Stimulated activated CD8-positive, alpha-beta memory T cell treated with anti-CD3 and anti-CD28 coated beads, Interleukin-4, amount 100 ng/mL, for 4 hours (primary cell): ENCODE measurements around the gene EFNB2.

Source experiments
- DNase-seq, 2 donors: peaks; one replicate each; pipeline ENCODE4 v3.0.0-alpha.2; 2020; ENCODE audit warnings: low read depth in 2 of 2, low spot score in 1 of 2

Gene EFNB2

GRCh38 chr13:106487129-106487528, 48.3 kb downstream of the EFNB2 start:
- DNase-seq = no peak

DNA sequence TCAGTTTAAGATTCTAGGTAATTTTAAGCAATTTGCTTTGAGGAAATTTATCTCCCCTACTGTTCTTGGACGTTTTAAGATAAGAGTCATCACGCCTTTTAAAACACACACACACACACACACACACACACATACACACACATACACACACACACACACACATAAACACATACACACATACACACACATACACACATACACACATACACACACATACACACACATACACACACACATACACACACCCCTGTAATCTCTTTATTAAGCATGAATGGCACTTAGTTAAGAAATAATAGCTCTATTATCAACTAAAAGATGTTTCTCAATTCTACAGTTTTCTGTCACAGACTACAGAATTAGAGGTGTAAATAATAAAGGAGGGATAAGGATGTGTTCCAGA, 49.2 kb downstream of the EFNB2 start:
- no peak for DNase-seq

DNA sequence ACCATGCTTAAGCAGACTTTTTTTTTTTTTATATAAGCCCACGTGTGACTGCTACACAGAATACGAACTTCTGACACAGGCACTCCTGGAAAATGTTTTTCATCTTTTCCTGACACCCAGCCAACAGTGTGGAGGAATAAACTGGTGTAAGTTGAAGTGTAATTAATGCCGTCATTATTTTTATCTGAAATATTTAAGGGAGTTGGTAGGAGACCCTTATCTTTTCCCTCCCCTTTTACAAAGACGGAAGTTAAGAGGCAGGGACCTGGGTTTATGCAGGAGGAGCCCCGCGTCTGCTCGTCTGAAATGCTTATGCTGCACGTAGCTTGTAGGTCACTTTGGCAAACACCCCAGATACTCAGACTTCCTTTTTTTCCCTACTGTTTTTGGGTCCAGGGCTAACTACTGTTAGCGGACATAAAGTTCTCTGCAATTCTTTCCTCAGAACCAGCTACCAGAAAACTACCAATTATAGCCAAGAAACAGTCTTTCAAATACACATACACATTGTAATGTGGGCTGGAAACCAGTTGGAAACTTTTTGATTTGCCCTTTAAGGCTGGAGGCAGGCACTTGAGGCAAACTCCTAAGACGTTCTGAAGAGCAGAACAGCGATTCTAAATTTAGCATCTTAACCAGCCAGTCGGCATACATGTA, 50.8 kb downstream of the EFNB2 start:
- DNase-seq = no peak

DNA sequence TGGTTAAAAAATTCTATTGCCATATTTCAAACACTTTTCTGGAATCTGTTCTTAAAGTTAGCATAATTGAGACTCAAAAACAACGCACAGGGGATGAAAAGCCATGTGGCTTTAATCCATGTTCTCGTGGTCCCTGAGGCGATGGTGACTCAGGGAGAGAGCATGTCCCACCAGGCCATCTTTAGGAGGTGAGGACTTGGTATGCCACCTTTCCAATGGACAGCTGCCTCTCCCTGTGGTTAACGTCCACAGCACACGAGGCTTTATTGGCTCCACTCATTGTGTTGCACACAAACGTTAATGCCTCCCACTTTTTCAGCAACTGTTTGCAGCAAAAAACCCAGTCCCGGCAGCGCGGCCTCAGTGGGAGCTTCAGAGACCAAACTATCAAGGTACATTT, 51.4 kb downstream of the EFNB2 start:
- no peak for DNase-seq

DNA sequence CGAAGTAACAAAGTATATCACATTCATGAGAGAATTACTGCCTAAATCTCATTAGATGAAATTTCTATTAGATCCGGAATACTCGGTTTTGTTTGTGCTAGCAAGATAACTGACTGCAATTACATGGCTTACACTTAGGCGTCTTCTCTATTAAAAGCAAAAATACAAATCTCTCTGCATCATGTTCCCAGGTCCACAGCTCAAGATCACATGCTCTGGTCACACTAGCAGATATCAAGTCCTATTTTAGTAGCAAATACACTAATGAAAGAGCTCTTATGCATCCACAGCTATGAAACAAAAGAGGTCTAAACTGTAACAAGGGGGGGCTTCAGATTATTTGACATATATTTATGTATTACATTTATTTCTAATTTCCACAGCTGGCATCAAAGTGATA, 53.5 kb downstream of the EFNB2 start:
- DNase-seq = no peak

DNA sequence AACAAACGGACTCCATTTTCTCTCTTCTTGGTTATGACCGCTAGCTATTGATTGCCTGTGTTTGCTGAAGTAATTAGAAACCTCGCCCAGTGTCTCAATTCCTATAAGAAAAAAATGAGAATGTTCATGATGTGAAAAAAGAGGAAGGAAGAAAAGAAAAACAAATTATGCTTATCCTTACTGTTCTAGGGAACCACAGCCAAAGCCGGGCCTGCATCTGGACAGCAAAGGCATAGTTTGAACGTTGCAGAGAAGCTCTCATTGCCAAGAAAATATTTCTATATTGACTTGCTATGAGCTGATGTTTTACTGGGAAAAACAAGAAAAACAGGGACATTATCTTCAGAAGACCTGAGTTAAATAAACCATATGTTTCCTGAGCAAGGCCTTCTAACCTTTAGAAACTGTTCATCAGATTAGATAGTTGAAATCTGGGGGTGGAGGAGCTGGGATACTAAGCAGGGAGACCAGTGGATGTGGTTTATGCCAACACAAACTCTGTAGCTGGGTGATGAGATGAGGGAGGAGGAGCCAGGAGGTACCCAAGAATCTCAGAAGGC, 55.0 kb downstream of the EFNB2 start:
- no peak for DNase-seq

DNA sequence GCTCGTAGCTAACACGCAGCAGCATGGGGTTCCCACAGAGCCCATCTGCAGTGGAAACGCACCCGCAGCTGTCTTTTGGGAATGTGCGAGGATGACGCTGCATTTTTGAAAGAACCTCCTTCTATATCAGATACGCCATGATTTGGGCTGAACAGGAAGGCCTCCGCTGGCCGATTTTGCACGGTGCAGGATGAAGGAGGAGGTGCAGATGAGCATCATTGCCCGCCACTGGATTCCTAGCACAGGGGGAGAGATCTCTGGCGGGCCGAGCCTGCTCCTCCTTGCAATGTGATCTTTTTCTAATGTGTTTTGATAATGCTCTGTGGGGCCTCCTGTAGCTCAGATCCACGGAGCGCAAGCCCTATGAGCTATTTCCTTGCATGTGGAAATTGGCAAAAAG, 55.5 kb downstream of the EFNB2 start:
- no peak for DNase-seq

DNA sequence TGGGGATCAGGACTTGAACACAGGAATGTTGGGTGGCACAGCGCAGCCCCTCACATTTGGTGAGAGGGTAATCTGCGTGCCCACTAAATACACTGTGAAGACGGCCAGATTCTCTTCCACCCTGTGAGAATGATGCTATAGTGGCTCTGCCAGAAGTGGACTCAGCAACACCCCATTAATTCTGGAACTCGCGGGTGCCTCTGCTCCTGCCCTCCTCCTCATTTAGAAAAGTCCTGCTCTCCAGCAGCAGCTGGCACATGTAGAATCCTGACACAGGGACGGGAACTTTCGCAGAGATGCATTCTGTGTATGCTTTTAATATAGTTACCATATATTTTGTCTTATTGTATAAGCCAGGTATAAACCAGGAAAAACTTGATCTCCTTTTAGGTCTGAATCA, 57.3 kb downstream of the EFNB2 start:
- DNase-seq = no peak

DNA sequence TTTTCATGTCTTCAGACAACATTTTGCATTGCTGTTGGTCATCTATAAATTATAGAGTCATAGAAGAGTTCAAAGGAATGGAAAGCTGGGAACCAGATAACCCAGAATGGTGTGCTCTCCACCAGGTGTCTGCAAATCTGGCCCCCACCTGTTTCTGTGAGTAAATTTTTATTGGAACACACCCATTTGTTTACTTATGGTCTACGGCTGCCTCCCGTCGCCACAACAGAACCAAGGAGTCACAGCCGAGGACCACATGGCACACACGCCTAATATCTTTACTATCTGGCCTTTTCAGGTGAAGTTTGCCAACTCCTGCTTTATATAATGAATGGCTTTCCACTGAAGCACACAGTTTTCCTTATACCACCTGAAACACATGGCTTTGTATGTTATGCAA, 58.2 kb downstream of the EFNB2 start:
- no peak for DNase-seq

- DNase-seq = no peak
Measured at GRCh38 chr13:106475852-106476251, 59.6 kb downstream of the EFNB2 start.

GRCh38 chr13:106474912-106475311, 60.5 kb downstream of the EFNB2 start:
- no peak for DNase-seq

GRCh38 chr13:106473154-106473553, 62.3 kb downstream of the EFNB2 start:
- DNase-seq = no peak

DNA sequence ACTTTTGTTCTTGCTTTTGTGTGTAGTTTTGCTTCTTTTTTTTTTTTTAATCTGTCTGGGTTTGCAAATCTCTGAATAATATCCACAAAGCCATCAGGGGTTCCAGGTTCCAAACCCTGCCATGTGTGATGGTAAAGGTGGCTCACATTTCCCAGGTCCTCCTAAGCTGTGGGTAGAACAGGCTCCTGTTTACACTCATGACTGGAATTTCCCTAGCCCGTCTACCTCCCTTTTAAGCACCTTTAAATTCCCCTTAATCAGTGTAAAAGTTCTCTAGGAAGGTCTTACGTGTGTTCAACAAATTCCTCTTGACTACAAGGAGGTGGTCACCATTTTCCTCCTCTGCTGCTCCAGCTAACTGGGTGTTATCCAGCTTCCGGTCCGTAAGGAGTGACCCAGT, 62.8 kb downstream of the EFNB2 start:
- DNase-seq = no peak

DNA sequence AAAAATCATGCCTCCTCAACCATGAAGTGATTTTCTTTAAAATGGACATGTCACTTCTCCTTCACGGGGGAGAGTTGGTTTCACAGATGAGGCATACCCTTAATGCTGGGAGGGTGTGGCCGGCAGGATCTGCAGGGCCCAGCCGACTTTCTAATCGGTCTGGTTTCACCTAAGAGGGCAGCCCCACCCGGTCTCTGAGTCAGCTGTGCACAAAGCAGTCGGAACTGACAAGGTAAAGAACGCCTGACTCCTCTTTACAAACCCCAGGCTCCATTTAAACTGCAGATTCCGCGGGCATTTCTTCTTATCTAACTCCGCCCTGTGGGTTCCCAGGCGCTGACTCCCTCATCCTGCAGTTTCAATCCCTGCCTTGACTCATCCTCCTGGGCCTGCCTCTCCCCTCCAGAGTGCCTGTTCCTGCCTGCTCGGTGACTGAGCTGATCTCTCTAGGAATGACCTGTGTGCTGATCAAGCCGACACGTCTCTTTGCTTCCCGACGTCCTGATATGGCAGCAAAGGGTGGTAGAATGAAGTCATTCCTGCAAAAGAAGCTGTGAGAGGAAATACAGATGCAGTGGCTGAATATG, 63.4 kb downstream of the EFNB2 start:
- no peak for DNase-seq

GRCh38 chr13:106470576-106470975, 64.9 kb downstream of the EFNB2 start:
- DNase-seq = no peak

GRCh38 chr13:106468744-106469590, 66.5 kb downstream of the EFNB2 start:
- no peak for DNase-seq

DNA sequence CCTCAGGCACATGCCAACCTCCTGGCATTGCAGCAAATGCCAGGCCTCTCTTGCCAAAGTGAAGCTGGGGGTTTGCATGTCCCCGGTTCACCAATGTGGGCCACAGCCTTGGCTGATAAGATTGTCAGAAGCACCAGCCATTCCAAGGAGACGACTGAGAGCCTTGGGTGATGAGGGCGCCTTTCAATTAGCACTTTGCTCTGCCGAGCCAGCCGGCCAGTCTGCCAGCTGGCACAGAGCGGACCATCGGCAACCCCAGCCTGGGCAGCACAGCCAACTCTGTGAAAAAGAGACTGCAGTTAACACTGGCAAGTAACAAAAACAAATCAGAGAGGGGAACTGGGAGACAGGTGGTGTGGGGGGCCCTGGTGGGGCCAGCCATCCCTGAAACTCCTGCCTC, 67.3 kb downstream of the EFNB2 start:
- no peak for DNase-seq

DNA sequence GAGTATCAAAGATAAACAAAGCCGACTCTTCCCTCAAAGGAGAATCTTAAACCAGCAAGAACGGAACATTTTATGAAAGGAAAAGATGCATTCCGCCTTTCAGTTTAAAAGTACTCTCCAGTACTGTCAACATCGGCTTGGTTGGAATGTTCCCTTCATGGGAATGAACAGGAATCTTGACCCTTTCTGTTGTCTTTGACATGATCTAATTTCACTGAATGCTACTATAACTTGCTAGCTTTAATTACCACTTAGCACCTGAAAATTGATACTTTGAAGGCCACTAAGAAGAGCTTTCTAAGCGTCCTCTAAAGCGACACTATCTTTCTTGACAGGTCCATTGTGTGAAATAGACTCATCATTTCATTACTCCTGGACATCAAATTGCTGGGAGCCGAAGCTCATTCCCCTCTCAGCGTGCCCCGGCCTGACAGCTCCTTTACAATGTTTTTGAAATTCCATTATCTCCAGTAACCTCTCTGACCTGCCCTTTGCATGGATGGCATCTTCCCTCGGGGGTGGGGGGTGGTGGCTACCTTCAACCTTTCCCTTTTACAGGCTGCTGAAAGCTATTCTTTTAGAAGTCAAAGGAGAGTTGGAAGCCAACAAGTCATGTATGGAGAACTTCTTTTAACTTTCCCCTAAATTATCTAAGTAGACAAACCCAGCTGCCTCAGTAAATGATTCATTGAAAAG, 67.9 kb downstream of the EFNB2 start:
- no peak for DNase-seq

GRCh38 chr13:106466691-106467426, 68.6 kb downstream of the EFNB2 start:
- no peak for DNase-seq

- DNase-seq = no peak
Measured at GRCh38 chr13:106464076-106464475, 71.4 kb downstream of the EFNB2 start.

DNA sequence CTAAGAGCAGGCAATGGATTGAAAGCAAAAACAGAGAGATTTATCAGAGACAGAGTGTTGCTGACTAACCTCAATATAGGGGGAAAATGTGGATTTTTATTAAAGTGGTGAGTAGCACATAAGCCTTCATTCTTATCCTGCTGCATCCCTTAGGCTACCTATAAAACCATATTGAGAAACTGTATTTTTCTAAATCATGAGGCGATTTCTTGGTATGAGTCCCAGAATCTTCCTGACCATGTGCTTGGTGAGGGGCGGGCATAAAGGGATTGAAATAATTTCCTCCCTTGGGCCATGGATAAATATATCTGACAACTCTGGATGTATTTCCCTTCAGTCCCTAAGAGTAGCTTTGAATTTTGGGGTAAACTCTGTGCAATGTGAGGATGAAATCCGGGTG, 72.8 kb downstream of the EFNB2 start:
- DNase-seq = no peak
